ENCODE results near the gene GOLGA3.
"Not testable (repeated sequence)": the region's sequence is repeated elsewhere in the genome, so short reads cannot be mapped to it uniquely, and the experiment has no call there.

Gene GOLGA3

GRCh38 chr12:132779781-132780353 lies 48.8 kb downstream of the GOLGA3 start:
- no peak for DNase-seq (ENCODE audit: low spot score)

- DNase-seq (ENCODE audit: low spot score), result no peak
Measured at GRCh38 chr12:132777614-132778013, 51.1 kb downstream of the GOLGA3 start.

GRCh38 chr12:132776816-132777568 lies 51.7 kb downstream of the GOLGA3 start:
- no peak for DNase-seq (ENCODE audit: low spot score)

- not testable (repeated sequence) for DNase-seq (ENCODE audit: low spot score)
Measured at GRCh38 chr12:132776230-132776625, 52.4 kb downstream of the GOLGA3 start.

- DNase-seq (ENCODE audit: low spot score), result no peak
Measured at GRCh38 chr12:132775502-132776229, 53.0 kb downstream of the GOLGA3 start.

GRCh38 chr12:132774646-132775275 lies 53.9 kb downstream of the GOLGA3 start:
- DNase-seq (ENCODE audit: low spot score), result no peak

GRCh38 chr12:132774159-132774558 lies 54.5 kb downstream of the GOLGA3 start:
- DNase-seq (ENCODE audit: low spot score), result no peak

- no peak for DNase-seq (ENCODE audit: low spot score)
Measured at GRCh38 chr12:132773077-132773955, 55.4 kb downstream of the GOLGA3 start.

GRCh38 chr12:132772606-132773005 lies 56.1 kb downstream of the GOLGA3 start:
- DNase-seq (ENCODE audit: low spot score), result no peak

GRCh38 chr12:132771126-132771838 lies 57.4 kb downstream of the GOLGA3 start:
- no peak for DNase-seq (ENCODE audit: low spot score)

- DNase-seq (ENCODE audit: low spot score), result no peak
Measured at GRCh38 chr12:132766380-132767085, 62.1 kb downstream of the GOLGA3 start.

GRCh38 chr12:132765361-132765760 lies 63.3 kb downstream of the GOLGA3 start:
- DNase-seq (ENCODE audit: low spot score), result no peak

- DNase-seq (ENCODE audit: low spot score), result no peak
Measured at GRCh38 chr12:132764231-132764630, 64.4 kb downstream of the GOLGA3 start.

- DNase-seq (ENCODE audit: low spot score), result peak; percentile 83
Measured at GRCh38 chr12:132761921-132762583, 66.6 kb downstream of the GOLGA3 start.

- DNase-seq (ENCODE audit: low spot score), result peak; percentile 65
Measured at GRCh38 chr12:132761032-132761920, 67.4 kb downstream of the GOLGA3 start, which contains the start of gene ANKLE2. TSS of gene ANKLE2 (minus strand) at chr12:132761832. CDS start at chr12:132761798, 34 bp downstream.

- DNase-seq (ENCODE audit: low spot score), result no peak
Measured at GRCh38 chr12:132759359-132759758, 69.3 kb downstream of the GOLGA3 start.

GRCh38 chr12:132758825-132759224 lies 69.8 kb downstream of the GOLGA3 start:
- not testable (repeated sequence) for DNase-seq (ENCODE audit: low spot score)

- no peak for DNase-seq (ENCODE audit: low spot score)
Measured at GRCh38 chr12:132754160-132754932, 74.3 kb downstream of the GOLGA3 start.
